Astrocyte (in vitro differentiated cells and primary cell): Measurements from ENCODE around the gene DIAPH3.

Experiments used
- EZH2 ChIP-seq: IDR thresholded peaks from 2 replicates; pipeline ENCODE4 v1.6.1; 2012; ENCODE audit warnings: mild to moderate bottlenecking, low read length, inconsistent platforms; ENCODE audit not compliant: insufficient read depth
- TF ChIP-seq, protein P1 (sequence below): IDR thresholded peaks from 2 replicates; pipeline ENCODE4 v1.5.1; 2011; ENCODE audit warnings: low read depth, mild to moderate bottlenecking, inconsistent platforms, low read length, moderate library complexity; ENCODE audit not compliant: insufficient read depth

DNA sequence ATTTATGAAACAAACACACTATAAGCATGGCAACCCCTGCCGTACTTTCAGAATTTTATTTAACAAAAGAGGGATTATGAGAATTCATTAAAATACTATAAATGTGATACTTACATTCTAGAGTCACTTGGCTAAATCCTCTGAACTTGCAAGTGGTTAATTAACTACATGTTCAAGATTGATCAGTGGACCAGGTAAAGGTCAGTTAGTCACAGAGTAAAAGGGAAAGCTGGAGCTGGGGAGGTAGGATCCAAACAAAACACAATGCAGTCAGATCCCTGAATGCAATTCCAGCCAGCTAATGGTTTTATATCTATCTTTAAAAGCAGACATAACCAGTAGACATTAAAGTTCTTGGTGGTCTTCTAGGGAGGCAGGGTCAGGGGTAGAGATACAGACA, 270.5 kb downstream of the DIAPH3 start:
- TF ChIP-seq, protein P1, sequence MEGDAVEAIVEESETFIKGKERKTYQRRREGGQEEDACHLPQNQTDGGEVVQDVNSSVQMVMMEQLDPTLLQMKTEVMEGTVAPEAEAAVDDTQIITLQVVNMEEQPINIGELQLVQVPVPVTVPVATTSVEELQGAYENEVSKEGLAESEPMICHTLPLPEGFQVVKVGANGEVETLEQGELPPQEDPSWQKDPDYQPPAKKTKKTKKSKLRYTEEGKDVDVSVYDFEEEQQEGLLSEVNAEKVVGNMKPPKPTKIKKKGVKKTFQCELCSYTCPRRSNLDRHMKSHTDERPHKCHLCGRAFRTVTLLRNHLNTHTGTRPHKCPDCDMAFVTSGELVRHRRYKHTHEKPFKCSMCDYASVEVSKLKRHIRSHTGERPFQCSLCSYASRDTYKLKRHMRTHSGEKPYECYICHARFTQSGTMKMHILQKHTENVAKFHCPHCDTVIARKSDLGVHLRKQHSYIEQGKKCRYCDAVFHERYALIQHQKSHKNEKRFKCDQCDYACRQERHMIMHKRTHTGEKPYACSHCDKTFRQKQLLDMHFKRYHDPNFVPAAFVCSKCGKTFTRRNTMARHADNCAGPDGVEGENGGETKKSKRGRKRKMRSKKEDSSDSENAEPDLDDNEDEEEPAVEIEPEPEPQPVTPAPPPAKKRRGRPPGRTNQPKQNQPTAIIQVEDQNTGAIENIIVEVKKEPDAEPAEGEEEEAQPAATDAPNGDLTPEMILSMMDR = no peak
- TF ChIP-seq EZH2 = no peak
